GM18873 (cell line): Measurements from ENCODE around the gene TTC9B.
"Not testable (repeated sequence)": the region's sequence is repeated elsewhere in the genome, so short reads cannot be mapped to it uniquely, and the experiment has no call there.

Experiments
- ATAC-seq: cut with Tn5 transposase; IDR thresholded peaks from one replicate; pipeline ENCODE4 v1.9.1; 2021; ENCODE audit warnings: mild to moderate bottlenecking, moderate library complexity, moderate number of reproducible peaks; ENCODE audit not compliant: unreplicated experiment, low FRiP score

TTC9B gene

DNA sequence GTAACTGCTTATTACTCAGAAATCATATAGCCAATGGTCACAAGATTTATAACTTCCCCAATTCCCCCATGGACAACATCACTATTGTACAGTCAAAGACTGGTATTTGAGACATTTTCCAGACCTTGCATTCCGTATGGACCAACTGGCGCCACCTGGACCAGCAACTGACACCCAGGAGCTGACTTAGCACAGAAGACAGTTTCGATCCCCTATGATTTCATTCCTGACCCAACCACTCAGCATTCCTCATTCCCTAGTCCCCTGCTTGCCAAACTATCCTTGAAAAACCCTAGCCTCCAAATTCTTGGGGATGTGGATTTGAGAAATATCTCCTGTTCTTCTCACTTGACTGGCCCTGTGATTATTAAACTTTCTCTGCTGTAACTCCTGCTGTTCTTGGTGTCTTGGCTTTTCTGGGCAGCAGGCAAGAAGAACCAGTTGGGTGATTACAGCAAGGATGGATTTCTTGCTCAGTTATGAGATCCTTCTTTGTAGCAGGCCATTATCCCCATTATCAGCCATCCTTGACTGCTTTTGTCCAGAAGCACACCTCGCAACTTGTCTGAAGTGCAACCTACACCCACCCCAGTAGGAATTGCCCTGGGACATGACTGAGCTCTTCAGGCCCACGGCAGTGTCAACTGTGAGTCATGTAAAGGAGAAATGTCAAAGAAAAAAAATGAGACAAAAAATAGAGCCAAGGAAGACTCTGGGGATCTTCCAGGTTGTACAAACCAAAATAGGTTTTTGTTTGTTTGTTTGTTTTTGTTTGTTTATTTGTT, 40.7 kb downstream of the TTC9B start:
- ATAC-seq: no peak

DNA sequence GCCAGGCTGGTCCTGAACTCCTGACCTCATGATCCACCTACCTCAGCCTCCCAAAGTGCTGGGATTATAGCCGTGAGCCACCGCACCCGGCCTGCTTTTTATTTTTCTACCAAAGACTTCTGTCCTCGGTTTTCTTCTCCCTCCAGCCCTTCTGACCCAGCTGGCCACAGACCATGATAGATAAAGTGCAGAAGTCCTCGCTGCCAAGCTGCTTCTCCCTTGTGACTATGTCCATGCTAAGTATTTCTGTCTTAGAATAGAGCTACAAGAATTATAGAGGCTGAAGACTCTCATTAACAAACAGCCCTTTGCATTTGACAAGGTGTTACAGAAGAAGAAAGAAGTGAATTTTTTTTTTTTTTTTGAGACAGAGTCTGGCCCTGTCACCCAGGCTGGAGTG, 42.4 kb downstream of the TTC9B start:
- no peak for ATAC-seq

DNA sequence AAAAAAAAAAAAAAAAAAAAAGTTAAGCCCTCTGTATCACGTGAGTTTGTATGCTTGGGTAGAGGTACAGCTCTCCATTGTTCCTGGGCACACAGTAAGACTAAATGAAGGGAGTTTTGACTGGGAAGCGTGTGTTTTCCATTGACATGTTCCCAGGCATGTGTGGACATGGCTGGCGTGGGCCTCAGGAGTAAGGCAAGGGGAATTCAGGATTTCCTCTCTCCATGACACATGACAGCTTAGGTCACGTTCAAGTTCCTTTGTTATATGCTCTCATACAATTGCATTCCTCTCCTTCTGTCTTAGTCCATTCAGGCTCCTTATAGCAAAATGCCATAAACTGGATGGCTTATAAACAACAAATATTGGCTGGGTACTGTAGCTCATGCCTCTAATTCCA, 44.1 kb downstream of the TTC9B start:
- ATAC-seq: no peak

DNA sequence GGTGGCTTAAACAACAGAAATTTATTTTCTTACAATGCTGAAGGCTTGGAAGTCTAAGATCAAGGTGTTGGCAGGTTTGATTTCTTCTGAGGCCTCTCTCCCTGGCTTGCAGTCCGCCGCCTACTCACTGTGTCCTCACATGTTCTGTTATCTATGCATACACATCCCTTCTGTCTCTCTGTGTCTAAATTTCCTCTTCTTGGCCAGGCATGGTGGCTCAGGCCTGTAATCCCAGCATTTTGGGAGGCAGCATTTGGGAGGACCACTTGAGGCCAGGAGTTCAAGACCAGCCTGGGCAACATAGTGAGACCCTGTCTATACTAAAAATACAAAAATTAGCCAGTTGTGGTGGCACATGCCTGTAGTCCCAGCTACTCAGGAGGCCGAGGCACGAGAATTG, 46.9 kb downstream of the TTC9B start:
- ATAC-seq: not testable (repeated sequence)

DNA sequence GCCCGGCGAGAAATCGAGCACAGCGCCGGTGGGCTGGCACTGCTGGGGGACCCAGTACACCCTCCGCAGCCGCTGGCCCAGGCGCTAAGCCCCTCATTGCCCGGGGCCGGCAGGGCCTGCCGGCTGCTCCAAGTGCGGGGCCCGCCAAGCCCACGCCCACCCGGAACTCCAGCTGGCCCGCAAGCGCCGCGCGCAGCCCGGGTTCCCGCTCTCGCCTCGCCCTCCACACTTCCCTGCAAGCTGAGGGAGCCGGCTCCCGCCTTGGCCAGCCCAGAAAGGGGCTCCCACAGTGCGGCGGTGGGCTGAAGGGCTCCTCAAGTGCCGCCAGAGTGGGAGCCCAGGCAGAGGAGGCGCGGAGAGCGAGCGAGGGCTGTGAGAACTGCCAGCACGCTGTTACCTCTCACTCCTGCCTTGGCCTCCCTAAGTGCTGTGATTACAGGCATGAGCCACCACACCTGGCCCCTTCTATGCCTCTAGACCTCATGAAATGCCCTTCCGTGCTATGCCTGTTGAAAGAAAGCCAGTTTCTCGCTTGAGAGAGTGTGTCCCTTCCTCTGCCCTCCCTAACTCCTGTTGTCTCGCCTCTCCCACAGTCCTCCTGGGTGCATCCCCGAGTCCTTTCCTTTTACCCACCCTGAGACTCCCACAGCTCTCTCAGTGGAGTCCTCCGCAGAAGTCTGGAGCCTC, 47.7 kb downstream of the TTC9B start:
- ATAC-seq: not testable (repeated sequence)

DNA sequence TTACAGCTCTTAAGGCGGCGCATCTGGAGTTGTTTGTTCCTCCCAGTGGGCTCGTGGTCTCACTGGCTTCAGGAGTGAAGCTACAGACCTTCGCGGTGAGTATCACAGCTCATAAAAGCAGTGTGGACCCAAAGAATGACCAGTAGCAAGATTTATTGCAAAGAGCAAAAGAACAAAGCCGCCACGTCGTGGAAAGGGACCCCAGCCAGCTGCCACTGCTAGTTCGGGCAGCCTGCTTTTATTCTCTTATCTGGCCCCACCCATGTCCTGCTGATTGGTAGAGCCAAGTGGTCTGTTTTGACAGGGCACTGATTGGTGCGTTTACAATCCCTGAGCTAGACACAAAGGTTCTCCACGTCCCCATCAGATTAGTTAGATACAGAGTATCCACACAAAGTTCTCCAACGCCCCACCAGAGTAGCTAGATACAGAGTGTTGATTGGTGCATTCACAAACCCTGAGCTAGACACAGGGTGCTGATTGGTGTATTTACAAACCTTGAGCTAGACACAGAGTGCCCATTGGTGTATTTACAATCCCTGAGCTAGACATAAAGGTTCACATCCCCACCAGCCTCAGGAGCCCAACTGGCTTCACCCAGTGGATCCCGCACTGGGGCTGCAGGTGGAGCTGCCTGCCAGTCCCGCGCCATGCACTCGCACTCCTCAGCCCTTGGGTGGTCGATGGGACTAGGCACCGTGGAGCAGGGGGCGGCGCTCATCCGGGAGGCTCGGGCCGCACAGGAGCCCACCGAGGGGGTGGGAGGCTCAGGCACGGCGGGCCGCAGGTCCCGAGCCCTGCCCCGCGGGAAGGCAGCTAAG, 48.5 kb downstream of the TTC9B start:
- ATAC-seq: not testable (repeated sequence)
